ENCODE results near the gene ZNF516.
"Not testable (repeated sequence)": the region's sequence is repeated elsewhere in the genome, so short reads cannot be mapped to it uniquely, and the experiment has no call there.

Gene ZNF516

GRCh38 chr18:76495006-76495370, at the start of gene ZNF516:
Gene ZNF516 (minus strand): TSS chr18:76495242. CDS start chr18:76443054, 52,188 bp downstream.
- no peak for DNase-seq (ENCODE audit: low spot score)

GRCh38 chr18:76538846-76539245, 43.8 kb upstream of the ZNF516 start:
- DNase-seq (ENCODE audit: low spot score): no peak

- DNase-seq (ENCODE audit: low spot score): no peak
Measured at GRCh38 chr18:76537621-76538020, 42.6 kb upstream of the ZNF516 start.

GRCh38 chr18:76536593-76536992, 41.6 kb upstream of the ZNF516 start:
- DNase-seq (ENCODE audit: low spot score): not testable (repeated sequence)

GRCh38 chr18:76532875-76533274, 37.8 kb upstream of the ZNF516 start:
- no peak for DNase-seq (ENCODE audit: low spot score)

GRCh38 chr18:76530846-76531245, 35.8 kb upstream of the ZNF516 start:
- no peak for DNase-seq (ENCODE audit: low spot score)

GRCh38 chr18:76530391-76530790, 35.3 kb upstream of the ZNF516 start:
- no peak for DNase-seq (ENCODE audit: low spot score)

GRCh38 chr18:76529433-76529811, 34.4 kb upstream of the ZNF516 start:
- no peak for DNase-seq (ENCODE audit: low spot score)

GRCh38 chr18:76528477-76529432, 33.7 kb upstream of the ZNF516 start:
- no peak for DNase-seq (ENCODE audit: low spot score)

- DNase-seq (ENCODE audit: low spot score): no peak
Measured at GRCh38 chr18:76525911-76526310, 30.9 kb upstream of the ZNF516 start.

- DNase-seq (ENCODE audit: low spot score): peak; percentile 17
Measured at GRCh38 chr18:76524900-76525698, 30.1 kb upstream of the ZNF516 start.

- DNase-seq (ENCODE audit: low spot score): no peak
Measured at GRCh38 chr18:76524477-76524876, 29.4 kb upstream of the ZNF516 start.

- no peak for DNase-seq (ENCODE audit: low spot score)
Measured at GRCh38 chr18:76522551-76522950, 27.5 kb upstream of the ZNF516 start.

- DNase-seq (ENCODE audit: low spot score): no peak
Measured at GRCh38 chr18:76522122-76522503, 27.1 kb upstream of the ZNF516 start.

- no peak for DNase-seq (ENCODE audit: low spot score)
Measured at GRCh38 chr18:76521417-76522121, 26.5 kb upstream of the ZNF516 start.

- DNase-seq (ENCODE audit: low spot score): no peak
Measured at GRCh38 chr18:76518860-76519538, 24.0 kb upstream of the ZNF516 start.

- no peak for DNase-seq (ENCODE audit: low spot score)
Measured at GRCh38 chr18:76518123-76518859, 23.2 kb upstream of the ZNF516 start.

- DNase-seq (ENCODE audit: low spot score): no peak
Measured at GRCh38 chr18:76515576-76515975, 20.5 kb upstream of the ZNF516 start.

GRCh38 chr18:76514573-76514972, 19.5 kb upstream of the ZNF516 start:
- no peak for DNase-seq (ENCODE audit: low spot score)

- DNase-seq (ENCODE audit: low spot score): no peak
Measured at GRCh38 chr18:76507830-76508385, 12.9 kb upstream of the ZNF516 start.
